Forelimb muscle (tissue), 1 donor: ENCODE results near the gene PBX1. TPM values are rescaled to one million over a fixed set of nuclear protein-coding genes. Genes with fewer than 3 reads are reported as not detected.

Experiments used
- DNase-seq: peaks from one replicate; pipeline ENCODE4 v3.0.0-alpha.2; 2013; ENCODE audit warnings: low read depth
- polyA plus RNA-seq: library from polyadenylated mRNA; unstranded; fragments of 120-200 nt; gene quantifications from one replicate; pipeline ENCODE4 v1.2.1, GENCODE V29; 2013; ENCODE audit not compliant: insufficient read length

The PBX1 gene
- polyA plus RNA-seq, 1 donor, result 57.3 TPM

DNA sequence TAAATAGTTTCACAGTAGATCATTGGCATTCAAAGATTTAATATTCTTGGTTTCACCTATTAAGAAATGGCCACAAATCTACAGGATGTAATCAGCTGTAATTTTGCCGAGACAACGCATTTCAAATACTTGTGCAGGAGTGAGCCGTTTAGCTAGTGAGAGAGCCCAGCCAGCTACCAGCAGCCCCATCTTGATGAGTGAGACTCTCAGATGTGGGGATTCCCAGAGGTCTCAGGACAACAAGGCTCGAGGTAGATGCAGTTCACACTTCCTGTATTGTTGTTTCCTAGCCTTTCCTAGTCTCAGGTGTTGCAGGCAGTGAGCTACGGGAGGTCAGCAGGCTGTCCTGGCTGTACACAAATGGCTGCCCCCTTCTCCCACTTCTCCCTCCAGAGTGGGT lies 108.6 kb downstream of the PBX1 start:
- no peak for DNase-seq

DNA sequence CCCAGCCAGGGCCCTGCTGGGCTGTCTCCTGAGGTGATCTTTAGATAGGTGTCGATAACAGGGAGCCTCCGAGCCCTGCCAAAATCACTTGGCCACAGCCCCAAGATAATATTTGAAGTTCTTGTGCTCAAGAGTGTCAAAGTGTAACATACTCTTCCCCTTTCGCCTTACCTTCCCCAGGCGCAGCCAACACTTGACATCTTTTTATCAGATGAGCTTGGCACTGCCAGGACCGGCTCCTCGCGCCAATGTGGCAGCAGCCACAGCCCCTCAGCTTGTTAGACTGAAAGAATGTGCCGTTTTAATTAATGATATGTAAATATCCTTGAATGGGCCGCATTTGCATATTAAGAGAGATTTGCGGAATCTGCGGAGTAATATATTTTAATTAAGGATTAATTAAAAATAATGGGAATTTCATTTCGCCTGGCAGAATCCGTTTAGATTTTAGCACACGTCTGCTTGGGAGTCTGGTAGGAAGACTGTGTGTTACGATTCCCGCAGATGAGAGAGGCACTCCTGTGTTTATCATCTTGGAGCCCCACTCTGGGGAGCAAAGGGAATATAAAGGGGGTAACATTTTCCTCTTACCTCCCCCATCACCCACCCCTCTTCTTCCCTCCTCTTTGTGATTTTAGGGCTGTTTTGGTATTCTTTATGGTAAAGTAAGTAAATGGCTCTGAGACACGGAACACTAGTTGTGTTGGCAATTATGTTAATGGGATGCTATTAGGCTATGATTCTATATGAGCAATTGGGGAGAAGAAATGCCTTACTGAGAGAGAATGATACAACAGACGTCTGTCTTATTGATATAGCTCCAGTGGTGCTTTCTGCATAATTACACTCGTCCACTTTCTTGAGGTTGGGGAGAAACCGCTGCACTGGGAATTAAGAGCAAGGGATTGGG lies 109.8 kb downstream of the PBX1 start:
- no peak for DNase-seq

DNA sequence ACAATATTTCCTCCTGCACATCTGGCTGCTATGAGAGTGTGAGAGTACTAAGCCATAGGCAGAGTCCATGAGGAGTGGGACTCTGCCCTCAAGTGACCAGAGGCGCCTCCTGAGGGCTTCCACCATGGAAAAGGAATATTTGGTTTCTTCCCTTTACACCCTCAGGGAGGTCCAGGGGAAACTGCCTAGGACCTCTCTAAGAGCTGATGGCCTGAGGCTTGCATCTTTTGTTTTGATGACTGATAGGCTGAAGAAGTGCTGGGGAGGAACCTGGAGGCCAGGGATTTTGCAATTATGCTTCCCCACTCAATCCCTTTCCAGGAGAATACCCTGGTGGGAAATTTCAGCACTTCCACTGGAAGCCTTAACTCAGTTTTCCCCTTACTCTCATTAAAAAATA lies 111.0 kb downstream of the PBX1 start:
- no peak for DNase-seq

DNA sequence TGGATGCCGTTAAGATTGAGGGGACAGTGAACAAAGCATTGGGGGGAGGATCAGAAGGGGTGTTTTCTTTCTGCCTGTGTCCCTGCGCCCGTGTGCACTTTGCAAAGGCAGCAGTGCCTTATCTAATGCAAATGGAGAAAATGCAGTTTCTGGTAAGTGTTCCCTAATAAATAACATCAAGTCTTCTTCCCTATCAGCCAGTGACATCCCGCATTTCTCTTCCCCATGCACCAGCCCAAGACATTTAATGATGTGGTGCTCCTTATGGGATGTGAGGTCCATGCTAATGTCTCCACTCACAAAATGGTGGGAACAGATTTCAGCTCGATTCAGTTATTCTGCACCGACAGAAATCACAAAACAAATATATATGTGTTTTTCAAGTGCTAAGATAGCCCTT lies 111.8 kb downstream of the PBX1 start:
- no peak for DNase-seq

DNA sequence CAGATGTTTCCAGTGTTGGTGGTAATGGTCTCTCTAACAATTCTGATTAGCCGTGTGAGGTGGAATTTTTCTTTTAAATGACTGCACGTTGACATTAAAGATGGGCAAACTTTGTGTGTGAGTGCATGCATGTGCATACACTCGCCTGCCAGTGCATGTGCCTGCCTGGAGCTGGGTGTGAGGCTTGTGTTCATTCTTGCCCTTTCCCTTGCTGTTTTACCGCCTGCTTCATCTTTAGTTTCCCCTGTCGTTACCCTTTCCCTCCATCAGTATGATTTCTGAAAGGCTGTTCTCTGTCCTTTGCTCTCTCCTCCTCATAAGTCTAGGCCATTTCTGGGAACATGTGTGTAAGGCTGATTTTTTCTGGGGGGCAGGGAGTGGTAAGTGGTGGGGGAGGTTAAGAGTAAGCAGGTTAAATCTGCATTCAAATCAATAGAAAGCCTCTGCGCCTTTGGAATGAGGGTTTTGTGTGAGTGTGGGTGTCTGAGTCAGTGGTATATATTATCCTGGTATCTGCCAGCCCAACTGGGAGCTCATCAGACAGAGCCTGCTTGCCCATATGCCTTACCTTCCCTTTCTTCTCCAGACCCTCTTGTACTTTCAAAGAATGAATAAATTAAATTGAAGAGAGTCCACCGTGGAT lies 112.5 kb downstream of the PBX1 start:
- no peak for DNase-seq

DNA sequence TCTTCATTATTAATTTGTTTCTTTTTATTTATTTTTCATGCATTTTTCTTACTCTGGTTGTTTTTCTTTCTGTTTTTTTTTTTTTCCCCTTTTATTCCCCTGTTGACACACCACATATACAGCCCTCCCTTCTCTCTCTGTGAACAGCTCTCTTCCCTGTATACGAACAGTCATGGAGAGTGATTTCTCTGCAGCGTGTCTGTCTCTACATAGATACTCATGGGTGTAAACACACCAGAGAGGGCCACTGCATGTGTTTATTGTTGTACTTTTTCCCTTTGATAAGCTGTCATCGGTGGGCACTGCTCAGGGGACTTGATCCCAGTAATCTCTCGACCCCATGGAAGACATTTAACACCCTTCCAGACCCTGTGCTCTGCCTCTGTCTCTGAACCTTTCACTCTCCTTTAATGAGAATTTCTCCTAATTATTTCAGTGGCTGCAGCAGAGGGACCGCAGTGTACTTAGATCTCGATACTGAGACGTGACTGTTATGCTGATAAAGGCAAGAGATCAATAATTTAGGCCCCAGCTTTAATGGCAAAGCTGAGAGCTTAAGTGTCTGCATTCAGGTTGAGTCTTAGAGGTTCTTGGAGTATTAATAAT lies 113.1 kb downstream of the PBX1 start:
- no peak for DNase-seq

DNA sequence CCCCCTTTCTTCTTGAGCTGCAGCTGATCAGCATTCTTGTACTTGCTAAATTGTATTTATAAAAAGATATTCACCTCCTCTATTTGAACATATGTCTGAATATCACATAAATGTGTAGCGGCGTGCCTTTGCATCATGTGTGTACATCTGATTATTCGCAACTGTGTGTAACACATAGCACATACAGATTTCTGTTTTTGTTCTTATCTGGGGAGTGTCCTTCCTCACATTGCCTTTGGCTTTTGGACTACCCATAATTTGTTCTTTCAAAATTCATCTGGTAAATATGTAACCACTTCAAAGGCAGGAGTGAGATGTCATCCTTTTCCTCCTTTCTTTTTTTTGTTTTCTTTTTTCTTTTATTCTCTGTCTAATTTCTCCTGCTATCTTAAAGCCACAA lies 113.6 kb downstream of the PBX1 start:
- DNase-seq, result no peak

DNA sequence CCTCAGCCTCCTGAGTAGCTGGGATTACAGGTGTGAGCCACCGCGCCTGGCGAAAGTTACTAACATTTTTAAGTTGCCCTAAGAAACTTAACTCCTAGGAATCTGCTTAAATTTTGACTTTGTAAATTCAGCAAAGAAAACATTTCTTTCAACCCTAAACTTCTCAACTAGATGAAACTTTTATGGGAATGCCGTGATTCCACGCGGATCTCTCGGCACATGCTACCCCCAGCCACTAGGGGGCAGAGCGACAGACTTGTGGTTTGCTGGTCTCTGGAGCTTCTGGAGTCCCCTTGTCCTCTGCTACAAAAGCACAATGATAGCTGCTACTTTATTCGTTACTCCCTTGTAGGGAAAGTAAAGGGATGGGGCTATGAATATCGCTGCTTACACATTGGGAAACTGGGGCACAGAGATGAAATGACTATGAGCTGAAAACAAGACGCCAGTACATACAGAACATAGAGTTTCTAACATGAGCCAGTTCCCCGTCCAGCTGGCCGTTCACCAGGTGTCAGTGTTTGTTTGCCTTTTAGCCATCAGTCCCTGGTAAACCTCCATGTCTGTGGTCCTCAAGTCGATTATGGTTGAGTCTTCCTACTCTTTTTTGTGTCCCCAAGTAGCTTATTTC lies 114.7 kb downstream of the PBX1 start:
- DNase-seq, result no peak

DNA sequence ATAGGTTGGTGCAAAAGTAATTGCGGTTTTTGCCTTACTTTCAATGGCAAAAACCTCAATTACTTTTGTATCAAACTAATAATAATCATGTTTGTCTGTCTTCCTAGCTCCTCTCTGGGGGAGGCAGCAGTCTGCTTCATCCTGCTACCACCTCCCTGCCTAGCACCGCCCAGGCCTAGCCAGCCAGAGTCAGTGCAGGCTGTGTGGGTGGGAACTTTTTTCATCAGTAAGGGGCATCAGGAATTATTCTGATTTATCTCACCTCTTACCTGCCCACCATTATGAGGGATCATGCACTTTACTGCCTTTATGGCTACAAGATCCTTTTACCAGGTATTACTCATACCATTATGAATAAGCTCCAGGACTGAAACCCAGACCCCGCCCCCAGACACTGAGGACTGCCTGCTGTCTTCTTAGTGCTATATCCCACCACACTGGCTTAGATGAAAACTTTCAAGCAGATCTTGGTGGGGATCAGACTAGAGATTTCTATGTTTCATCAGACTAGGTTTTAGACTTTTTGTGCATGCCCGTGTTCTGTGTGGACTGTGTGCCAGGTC lies 116.4 kb downstream of the PBX1 start:
- no peak for DNase-seq

DNA sequence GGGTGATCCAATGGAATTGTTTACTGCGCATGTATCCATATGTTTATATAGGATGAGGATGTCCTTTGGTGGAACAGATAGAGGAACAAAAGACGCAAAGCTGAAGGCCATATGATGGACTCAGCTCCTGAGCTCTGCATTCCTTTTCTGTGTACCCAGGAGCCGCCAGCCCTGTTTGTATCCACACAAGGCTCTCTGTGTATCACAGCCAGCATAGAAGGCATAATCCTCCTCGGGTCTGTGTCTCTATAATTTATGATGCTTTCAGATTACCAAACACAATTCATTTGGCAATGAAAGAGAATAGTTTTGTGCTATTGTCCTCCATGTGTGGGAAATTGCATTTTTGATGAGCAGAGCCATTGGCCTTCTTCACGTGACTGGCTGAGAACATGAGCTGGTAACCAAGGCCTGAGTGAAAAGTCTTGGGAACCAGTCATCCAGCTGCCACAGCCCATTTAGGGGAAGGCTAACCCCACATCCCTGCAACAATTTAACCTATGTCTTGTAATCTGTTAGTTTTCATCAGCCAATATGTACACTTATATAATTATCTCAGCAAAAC lies 119.2 kb downstream of the PBX1 start:
- DNase-seq, result no peak

DNA sequence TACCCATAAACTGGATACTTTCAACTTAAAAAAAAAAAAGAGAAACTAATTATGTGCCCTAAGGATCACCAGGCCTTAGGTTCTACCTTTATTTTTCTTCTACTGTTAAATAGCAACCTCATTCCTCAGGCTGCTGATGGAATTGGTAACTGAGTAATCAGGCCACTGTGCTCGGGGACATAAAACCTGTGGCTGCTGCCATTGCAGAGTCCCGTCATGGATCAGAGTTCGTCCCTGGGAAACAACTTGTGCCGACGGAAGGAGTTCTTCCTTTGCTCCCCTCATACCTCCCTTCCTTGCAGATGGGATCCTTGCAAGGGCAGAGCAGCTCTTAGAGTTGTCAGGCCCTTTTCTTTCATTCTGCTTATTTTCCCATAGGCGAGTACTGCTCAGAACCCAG lies 123.6 kb downstream of the PBX1 start:
- DNase-seq, result no peak

DNA sequence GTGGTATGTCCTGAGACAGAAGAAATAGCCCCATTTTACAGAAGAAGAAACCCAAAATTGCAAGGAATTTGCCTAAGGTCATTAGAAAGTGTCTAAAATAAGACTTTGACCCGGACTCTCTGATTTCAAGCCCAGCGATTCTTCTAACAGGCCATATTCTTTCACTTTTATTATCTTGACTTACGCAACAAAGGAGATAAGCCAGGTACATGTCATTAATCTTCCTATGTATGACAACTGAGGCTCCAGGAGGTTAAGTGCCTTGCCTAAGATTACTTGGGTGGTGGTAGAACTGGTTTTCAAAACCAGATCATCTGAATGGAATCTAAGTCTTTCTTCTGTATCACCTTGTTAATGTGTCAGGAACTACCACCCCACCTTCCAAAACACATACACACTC lies 124.3 kb downstream of the PBX1 start:
- no peak for DNase-seq

DNA sequence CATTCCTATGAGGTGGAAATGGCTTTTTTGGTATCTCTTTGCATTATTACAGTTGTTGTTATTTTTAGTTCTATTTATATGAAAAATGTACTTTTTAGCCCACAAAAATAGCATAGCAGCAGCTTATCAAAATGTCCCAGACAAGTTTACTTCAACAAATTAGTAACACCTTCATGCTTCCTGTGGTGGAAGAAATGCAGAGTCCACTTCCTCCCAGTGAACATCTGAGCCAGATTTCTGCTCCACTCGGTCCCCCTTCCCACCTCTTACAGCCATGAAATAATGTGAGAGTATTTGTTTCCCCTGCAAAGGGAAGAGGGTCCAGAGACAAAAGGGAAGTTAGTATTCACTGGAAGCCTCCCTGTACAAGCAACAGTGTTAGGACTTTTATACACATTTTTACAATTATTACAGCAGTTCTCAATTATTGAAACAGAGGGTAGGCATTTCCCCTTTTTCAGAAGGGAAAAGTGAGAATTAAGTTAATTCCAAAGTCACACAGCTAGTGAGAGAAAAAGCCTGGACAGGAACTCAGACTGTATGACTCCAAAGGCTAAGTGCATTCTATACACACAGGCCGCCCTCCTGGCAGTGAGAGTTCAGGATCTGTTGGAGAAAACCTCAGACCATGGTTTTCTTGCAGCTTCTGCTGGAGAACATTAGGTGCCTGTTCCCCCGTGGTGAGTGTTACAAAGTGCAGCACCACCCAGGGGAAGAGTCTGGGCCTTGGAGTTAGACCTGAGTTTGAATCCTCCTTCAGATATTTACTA lies 126.5 kb downstream of the PBX1 start:
- DNase-seq, result no peak

DNA sequence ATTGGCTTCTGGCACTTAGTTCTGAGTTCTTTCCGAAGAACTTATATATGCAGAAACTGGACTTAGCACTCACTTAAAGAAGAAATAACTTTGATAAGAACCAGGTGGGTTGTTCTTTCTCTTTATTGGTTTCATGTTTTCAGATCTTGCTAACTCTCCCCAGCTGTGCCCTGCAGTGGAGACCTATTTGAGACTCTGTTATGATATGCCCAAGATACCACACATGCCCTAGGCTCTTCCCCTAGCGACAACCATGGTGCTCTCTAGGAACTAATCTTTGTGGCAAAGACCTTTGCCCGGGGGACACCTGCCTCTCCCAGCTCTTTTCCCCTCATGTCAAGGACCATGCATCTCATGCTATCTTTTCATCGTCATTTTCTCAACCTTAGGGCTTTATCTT lies 128.8 kb downstream of the PBX1 start:
- no peak for DNase-seq

DNA sequence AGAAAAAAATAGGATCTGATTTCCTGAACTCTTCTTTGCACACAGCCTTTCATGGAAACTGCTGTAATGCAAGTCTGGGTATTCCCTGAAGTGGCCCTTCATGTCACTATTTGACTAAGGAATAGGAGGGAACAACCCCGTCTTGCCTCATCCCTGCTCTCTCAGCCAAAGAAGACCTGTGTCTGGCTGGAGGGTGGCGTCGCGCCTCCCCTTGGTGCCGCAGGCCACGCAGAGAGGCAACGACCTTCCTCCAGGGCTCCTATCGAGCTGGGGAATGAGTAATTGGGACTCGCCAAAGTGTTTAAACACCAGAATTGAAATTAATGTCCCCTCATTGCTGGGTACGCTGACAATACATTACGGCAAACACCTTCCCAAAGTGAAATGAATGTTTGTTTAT lies 129.8 kb downstream of the PBX1 start:
- DNase-seq, result no peak

DNA sequence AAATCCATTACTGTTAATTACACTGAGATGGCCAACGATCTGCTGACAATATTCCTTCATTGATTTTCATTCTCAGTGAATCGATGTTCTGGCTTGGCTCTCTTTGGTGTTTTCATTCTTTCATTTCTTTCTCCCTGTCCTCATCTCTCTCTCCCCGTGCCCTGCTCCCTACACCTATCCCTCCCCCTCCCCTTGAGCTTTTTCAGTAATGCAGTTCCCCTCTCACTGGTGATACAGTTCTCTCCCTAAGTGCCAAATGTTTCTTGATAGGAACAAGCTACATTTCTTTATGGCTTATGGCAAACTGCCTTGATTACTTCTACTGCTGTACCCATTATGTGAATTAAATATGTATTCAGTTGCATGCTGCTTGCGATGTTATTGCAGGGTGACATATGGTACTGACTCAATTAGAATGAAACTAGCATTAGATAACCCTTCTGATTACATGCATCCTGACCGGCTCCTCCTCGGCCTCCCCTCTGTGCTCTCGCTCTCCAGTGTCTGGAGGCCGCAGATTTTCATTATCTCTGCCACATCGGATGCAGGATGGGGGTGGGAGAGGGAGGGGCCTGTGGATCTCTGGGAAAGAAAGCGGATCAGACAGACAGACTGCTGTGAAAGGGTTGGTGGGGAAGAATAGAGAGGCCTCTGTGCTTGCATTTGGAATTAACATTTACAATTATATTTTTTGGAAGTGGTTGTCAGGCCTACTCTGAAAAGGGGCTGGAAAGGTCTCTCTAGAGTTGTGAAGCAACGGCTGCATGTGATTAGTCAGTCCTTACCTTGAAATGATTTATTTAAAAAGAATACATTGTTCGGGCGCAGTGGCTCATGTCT lies 130.9 kb downstream of the PBX1 start:
- DNase-seq, result no peak

DNA sequence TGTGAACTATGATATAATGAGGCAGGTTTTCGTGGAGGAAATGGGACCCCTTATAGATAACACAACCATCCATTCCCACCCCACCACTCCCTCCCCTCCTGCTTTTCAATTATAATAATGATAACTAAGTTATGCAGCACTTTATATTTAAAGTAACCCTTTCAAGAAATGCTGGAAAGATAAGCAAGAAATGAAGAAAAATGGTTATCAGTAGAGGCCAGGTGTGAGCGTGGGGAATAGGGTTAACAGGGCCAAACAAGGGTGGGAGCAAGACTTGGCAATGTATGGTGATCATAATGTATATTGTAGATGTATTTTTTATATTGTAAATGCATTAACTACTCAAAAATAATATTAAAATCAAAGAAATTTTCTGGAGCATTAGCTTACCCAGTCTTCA lies 133.4 kb downstream of the PBX1 start:
- no peak for DNase-seq

DNA sequence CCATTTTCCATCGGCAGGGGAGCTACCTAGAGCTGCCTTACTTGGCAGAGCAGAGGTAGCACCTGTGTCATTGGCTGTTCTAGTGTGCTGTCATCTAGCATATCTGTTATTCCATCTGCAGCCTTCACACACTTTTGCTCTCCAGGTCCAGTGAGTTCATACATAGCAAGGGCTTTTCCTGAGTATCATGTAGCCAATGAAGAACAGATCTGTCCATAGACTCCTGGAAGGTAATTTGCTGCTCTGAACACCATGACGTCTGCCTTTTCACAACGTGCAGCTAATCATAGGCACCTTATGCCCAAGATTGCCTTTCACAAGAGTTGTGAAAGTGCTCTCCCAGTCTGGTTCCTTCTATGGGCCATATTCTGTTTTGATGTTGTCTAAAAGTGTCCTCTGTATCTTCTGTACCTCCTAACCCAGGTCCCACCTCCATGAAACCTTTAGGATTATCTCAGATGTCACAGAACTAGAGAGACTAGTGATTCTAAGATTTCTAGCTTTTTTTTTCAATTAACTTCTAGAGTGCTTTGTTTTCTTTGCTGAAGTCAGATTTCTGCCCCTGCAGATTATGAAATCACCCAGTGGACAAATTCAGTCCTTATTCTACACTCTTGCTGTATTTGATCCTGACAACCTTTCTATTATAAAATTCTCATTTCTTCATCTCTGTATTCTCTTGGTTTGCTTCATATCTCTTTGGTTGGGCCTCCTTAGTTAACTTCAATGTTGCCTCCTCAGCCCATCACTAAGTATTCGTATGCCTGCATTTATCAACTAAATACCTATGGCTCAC lies 134.8 kb downstream of the PBX1 start:
- DNase-seq, result no peak

DNA sequence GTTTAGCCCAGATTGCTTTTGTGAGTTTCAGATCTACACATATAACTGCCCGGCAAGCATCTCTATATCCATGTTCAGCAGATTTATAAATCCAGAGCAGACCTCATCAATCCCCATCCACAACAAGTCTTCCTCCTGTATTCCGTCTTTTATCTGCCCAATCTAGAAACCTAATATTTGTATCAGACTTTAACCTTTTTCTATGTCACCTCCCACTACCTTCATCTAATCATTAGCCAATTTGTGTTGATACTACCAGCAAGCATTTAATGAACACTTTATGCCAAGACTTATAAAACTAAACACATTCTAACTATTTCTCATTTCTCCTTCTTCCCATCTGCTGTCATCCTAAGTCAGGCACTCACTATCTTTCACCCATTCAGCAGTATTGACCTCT lies 135.5 kb downstream of the PBX1 start:
- no peak for DNase-seq
